ENCODE measurements around the gene OR10H3. TPM values are rescaled to one million over a fixed set of nuclear protein-coding genes. Genes with fewer than 3 reads are reported as not detected.

Gene OR10H3
- total RNA-seq, 3 donors from 2014 or later, result not detected

DNA sequence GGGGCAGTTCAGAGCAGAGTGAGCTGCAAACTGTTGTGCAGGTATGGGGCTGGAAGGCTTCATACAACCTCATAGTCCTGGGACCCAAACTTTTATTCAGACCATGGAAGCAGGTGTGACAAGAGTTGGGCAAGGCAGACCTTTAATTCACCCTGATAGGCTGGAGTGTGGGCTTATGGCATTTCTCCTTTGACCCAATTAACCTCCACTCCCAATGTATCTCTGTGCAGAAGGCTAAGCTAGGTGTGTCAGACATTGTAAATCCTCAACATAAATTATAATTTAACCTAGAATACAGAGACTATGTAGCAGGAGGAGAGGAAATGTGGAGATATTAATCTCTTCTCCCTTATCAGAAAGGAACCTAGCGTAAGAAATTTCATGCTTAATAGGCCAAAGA, 22.1 kb upstream of the OR10H3 start:
- intact Hi-C loops (cut with DNase I; ENCODE audit: low total_unique reads), result no loop called here
- Histone ChIP-seq H3K27ac (no peak overlapping the region), H3K9me3 (no peaks in the 10 kb centered on the region), H3K36me3 (no peaks in the 10 kb centered on the region), H3K4me1 (no peaks in the 10 kb centered on the region), H3K27me3 (peaks cover 0 to 28% of the 10 kb centered on the region in 2 donors), H3K4me3 (no peak overlapping the region)
- TF ChIP-seq CTCF (IDR thresholded peaks at IDR 0.05) (no peak), POLR2A (IDR thresholded peaks at IDR 0.05) (no peak), POLR2AphosphoS5 (IDR thresholded peaks at IDR 0.05) (no peak)
- DNase-seq (ENCODE audit: low spot score in 2 of 2), result no peak

DNA sequence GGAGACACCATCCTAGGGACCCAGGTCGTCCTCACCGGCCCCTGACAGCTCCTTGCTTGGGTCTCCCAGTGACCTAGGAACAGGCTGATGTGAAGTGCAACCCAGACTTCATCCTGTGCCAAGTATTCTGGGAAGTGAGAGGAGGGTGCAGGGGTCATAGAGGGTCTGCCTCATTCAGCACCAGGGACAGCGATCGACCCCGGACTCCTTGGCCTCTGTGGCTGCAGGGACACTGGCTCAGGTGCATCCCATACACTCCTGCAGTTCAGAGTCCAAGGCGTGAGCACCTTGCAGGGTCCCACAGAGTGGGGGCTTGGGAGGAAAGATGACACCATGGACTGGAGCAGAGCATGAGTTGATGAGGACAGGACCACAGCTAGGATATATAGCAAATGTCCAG, 20.0 kb upstream of the OR10H3 start:
- TF ChIP-seq CTCF (IDR thresholded peaks at IDR 0.05), result no peak
- TF ChIP-seq POLR2AphosphoS5 (IDR thresholded peaks at IDR 0.05), result no peak
- Histone ChIP-seq H3K4me3 (no peak overlapping the region), H3K27me3 (peaks cover 0 to 40% of the 10 kb centered on the region in 2 donors), H3K36me3 (no peaks in the 10 kb centered on the region), H3K9me3 (peaks cover 0 to 4% of the 10 kb centered on the region in 2 donors), H3K27ac (no peak overlapping the region), H3K4me1 (no peaks in the 10 kb centered on the region)
- intact Hi-C loops (cut with DNase I; ENCODE audit: low total_unique reads), result no loop called here
- no peak for DNase-seq (ENCODE audit: low spot score in 2 of 2)

DNA sequence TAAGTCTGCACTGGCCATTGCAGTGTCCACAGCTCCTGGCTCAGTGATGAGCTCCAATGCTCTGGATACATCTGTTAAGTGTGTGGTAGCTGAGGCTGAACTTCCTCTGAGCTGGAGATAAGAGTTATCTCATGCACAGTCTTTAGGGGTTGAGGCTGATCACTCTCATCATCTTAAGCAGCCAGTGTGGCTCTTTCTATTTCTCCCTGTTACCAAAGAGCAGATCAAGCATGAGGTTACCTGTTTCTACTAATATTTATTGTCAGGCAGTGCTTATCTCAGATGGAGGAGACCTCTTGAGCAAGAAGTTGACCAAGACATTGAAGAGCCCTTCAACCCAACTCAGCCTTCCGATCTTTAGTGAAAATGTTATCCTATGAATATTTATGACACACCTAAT, 16.5 kb upstream of the OR10H3 start:
- Histone ChIP-seq H3K36me3 (no peaks in the 10 kb centered on the region), H3K4me3 (no peak overlapping the region), H3K27ac (no peak overlapping the region), H3K9me3 (peaks cover 0 to 4% of the 10 kb centered on the region in 2 donors), H3K4me1 (no peaks in the 10 kb centered on the region), H3K27me3 (peaks cover 0 to 58% of the 10 kb centered on the region in 2 donors)
- DNase-seq (ENCODE audit: low spot score in 2 of 2), result no peak
- intact Hi-C loops (cut with DNase I; ENCODE audit: low total_unique reads), result no loop called here
- no peak for TF ChIP-seq POLR2A (IDR thresholded peaks at IDR 0.05)
- no peak for TF ChIP-seq POLR2AphosphoS5 (IDR thresholded peaks at IDR 0.05)
- TF ChIP-seq CTCF (IDR thresholded peaks at IDR 0.05), result no peak

DNA sequence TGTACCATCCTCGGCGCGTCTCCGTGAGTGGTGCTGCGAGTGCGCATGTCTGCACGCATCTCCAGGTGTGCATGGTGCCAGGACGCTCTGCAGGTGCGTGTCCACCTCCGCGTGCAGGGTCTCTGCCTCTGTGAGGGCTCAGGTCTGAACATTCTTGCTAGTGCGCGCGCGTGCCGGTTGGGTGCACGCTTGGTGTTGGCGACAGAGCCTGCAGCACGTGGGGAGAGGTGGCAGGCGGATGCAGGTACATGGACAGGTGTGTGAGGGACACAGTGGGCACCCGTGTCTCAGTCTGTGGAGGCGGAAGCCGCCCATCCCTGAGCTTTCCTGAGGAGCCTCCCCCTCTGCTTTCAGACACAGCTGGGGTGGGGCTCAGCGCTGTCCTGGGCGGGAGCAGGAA, 14.8 kb upstream of the OR10H3 start:
- no peak for DNase-seq (ENCODE audit: low spot score in 2 of 2)
- H3K9me3 ChIP-seq, result peaks cover 0 to 4% of the 10 kb centered on the region in 2 donors
- H3K4me1 ChIP-seq, result no peaks in the 10 kb centered on the region
- no peak overlapping the region for H3K27ac ChIP-seq
- H3K36me3 ChIP-seq, result no peaks in the 10 kb centered on the region
- H3K27me3 ChIP-seq, result peaks cover 0 to 46% of the 10 kb centered on the region in 2 donors
- no peak overlapping the region for H3K4me3 ChIP-seq
- TF ChIP-seq CTCF (IDR thresholded peaks at IDR 0.05) (no peak), POLR2A (IDR thresholded peaks at IDR 0.05) (no peak), POLR2AphosphoS5 (IDR thresholded peaks at IDR 0.05) (no peak)
- intact Hi-C loops (cut with DNase I; ENCODE audit: low total_unique reads), result no loop called here

GRCh38 chr19:15727724-15728123, 10.1 kb upstream of the OR10H3 start, which contains the start of gene OR10H2:
TSS of gene OR10H2 (plus strand) at chr19:15728024. CDS start at chr19:15728044, 20 bp downstream.
- TF ChIP-seq CTCF (IDR thresholded peaks at IDR 0.05), result no peak
- TF ChIP-seq POLR2A (IDR thresholded peaks at IDR 0.05), result no peak
- TF ChIP-seq POLR2AphosphoS5 (IDR thresholded peaks at IDR 0.05), result no peak
- H3K27ac ChIP-seq, result no peak within 1 kb of the TSS
- no peaks in the 10 kb centered on the region for H3K36me3 ChIP-seq
- no peak within 1 kb of the TSS for H3K4me3 ChIP-seq
- H3K27me3 ChIP-seq, result peaks cover 0 to 19% of the 10 kb centered on the region in 2 donors
- no peak for DNase-seq (ENCODE audit: low spot score in 2 of 2)
- H3K9me3 ChIP-seq, result no peaks in the 10 kb centered on the region
- no peaks in the 10 kb centered on the region for H3K4me1 ChIP-seq
- intact Hi-C loops (cut with DNase I; ENCODE audit: low total_unique reads), result no loop called here

Data from breast epithelium (tissue), 4 donors.